GM23338 (cell line): ENCODE measurements around the gene VPS54. TPM values are rescaled to one million over a fixed set of nuclear protein-coding genes. Genes with fewer than 3 reads are reported as not detected.

ENCODE experiments used
- ATAC-seq: fragments of 200-7000 bp; cut with Tn5 transposase; 3 replicates; pipeline ENCODE4 v1.9.1; 2020
- DNase-seq: peaks from one replicate; pipeline ENCODE4 v3.0.0-alpha.2; 2015; ENCODE audit warnings: low spot score
- H2AFZ ChIP-seq: fragments of 200-600 bp; sonication (generic); 2 replicates; pipeline ENCODE4 v1.8.0; 2016; ENCODE audit warnings: antibody characterized with exemption, mild to moderate bottlenecking, moderate library complexity
- H3F3A ChIP-seq: fragments of 200-600 bp; sonication (generic); replicated peaks from 2 replicates; pipeline ENCODE4 v1.8.0; 2017; ENCODE audit warnings: antibody characterized with exemption, mixed run types, low read depth
- H3K27ac ChIP-seq: fragments of 200-600 bp; sonication (generic); 2 replicates; pipeline ENCODE4 v1.6.1; 2016; ENCODE audit warnings: low read depth
- H3K27me3 ChIP-seq: fragments of 200-600 bp; sonication (generic); 2 replicates; pipeline ENCODE4 v1.8.0; 2016; ENCODE audit warnings: mild to moderate bottlenecking, mixed run types, moderate library complexity; ENCODE audit not compliant: insufficient read depth
- H3K36me3 ChIP-seq: fragments of 200-600 bp; sonication (generic); 2 replicates; pipeline ENCODE4 v1.8.0; 2016; ENCODE audit warnings: mild to moderate bottlenecking; ENCODE audit not compliant: insufficient read depth
- H3K4me1 ChIP-seq: fragments of 200-600 bp; sonication (generic); 2 replicates; pipeline ENCODE4 v1.8.0; 2016; ENCODE audit warnings: mild to moderate bottlenecking, moderate library complexity; ENCODE audit not compliant: insufficient read depth
- H3K4me2 ChIP-seq: fragments of 200-600 bp; sonication (generic); 2 replicates; pipeline ENCODE4 v1.7.1; 2017; ENCODE audit warnings: mixed run types
- H3K4me3 ChIP-seq: fragments of 200-600 bp; sonication (generic); 2 replicates; pipeline ENCODE4 v1.6.1; 2016; ENCODE audit warnings: mixed run types
- H3K79me2 ChIP-seq: fragments of 200-600 bp; sonication (generic); replicated peaks from 2 replicates; pipeline ENCODE4 v1.8.0; 2017; ENCODE audit warnings: mild to moderate bottlenecking; ENCODE audit not compliant: insufficient read depth
- H3K9me2 ChIP-seq: fragments of 200-600 bp; sonication (generic); 2 replicates; pipeline ENCODE4 v1.8.0; 2017; ENCODE audit not compliant: insufficient read depth
- H4K20me1 ChIP-seq: fragments of 200-600 bp; sonication (generic); replicated peaks from 2 replicates; pipeline ENCODE4 v1.8.0; 2017; ENCODE audit warnings: mild to moderate bottlenecking; ENCODE audit not compliant: insufficient read depth
- H3K27ac Mint-ChIP-seq: 2 replicates; pipeline ENCODE4 v1.8.0; 2020; ENCODE audit warnings: inconsistent platforms, mild to moderate bottlenecking, moderate library complexity, mixed read lengths
- H3K27me3 Mint-ChIP-seq: 3 replicates; pipeline ENCODE4 v1.8.0; 2022; ENCODE audit warnings: low read depth, mild to moderate bottlenecking, moderate library complexity, mixed read lengths, inconsistent platforms; ENCODE audit not compliant: insufficient read depth, poor library complexity
- H3K36me3 Mint-ChIP-seq: 3 replicates; pipeline ENCODE4 v1.8.0; 2021; ENCODE audit warnings: low read depth, mild to moderate bottlenecking, inconsistent platforms, moderate library complexity, mixed read lengths
- H3K4me1 Mint-ChIP-seq: 3 replicates; pipeline ENCODE4 v1.8.0; 2020; ENCODE audit warnings: mild to moderate bottlenecking, inconsistent platforms, mixed read lengths
- H3K4me3 Mint-ChIP-seq: 3 replicates; pipeline ENCODE4 v1.8.0; 2021; ENCODE audit warnings: moderate library complexity, mild to moderate bottlenecking, inconsistent platforms, mixed read lengths
- H3K9me3 Mint-ChIP-seq: 3 replicates; pipeline ENCODE4 v1.8.0; 2020; ENCODE audit warnings: moderate library complexity, mild to moderate bottlenecking, inconsistent platforms, mixed read lengths
- CREB1 ChIP-seq: fragments of 250-450 bp; sonication (Bioruptor Pico); IDR thresholded peaks from 2 replicates; pipeline ENCODE4 v1.5.0; 2020; ENCODE audit warnings: low read depth, mild to moderate bottlenecking, moderate library complexity
- EZH2 ChIP-seq: fragments of 200-600 bp; sonication (generic); IDR thresholded peaks from one replicate; pipeline ENCODE4 v1.8.0; 2017; ENCODE audit warnings: antibody characterized with exemption, mild to moderate bottlenecking, low read depth; ENCODE audit not compliant: unreplicated experiment
- JUNB ChIP-seq: IDR thresholded peaks from one replicate; pipeline ENCODE4 v1.6.1; 2016; ENCODE audit warnings: antibody characterized with exemption; ENCODE audit not compliant: unreplicated experiment
- NANOG ChIP-seq: IDR thresholded peaks from 2 replicates; pipeline ENCODE4 v1.6.1; 2016; ENCODE audit warnings: antibody characterized with exemption, borderline replicate concordance
- POLR2AphosphoS5 ChIP-seq: IDR thresholded peaks from 2 replicates; pipeline ENCODE4 v1.6.1; 2016; ENCODE audit warnings: antibody characterized with exemption, low read depth
- ZNF114 ChIP-seq: fragments of 250-450 bp; sonication (Bioruptor Pico); IDR thresholded peaks from 2 replicates; pipeline ENCODE4 v1.5.0; 2020; ENCODE audit warnings: mild to moderate bottlenecking, moderate library complexity
- ZNF331 ChIP-seq: fragments of 250-450 bp; sonication (Bioruptor Pico); IDR thresholded peaks from 2 replicates; pipeline ENCODE4 v1.5.0; 2020; ENCODE audit warnings: low read depth, mild to moderate bottlenecking, moderate library complexity
- polyA plus RNA-seq: library from polyadenylated mRNA; unstranded; fragments of >200 nt; fragmentation: Nextera tagmentation; extraction: Ambion mirVana; gene quantifications from 2 replicates; pipeline ENCODE4 v1.2.1, GENCODE V29; 2016
- total RNA-seq: library from RNA; depleted of rRNA; stranded (reverse); fragments of >200 nt; shearing (Covaris generic); gene quantifications from 2 replicates; pipeline ENCODE4 v1.2.3, GENCODE V29; 2014
- TF ChIP-seq, protein P1 (sequence below): IDR thresholded peaks from one replicate; pipeline ENCODE4 v1.6.1; 2018; ENCODE audit warnings: antibody characterized with exemption; ENCODE audit not compliant: unreplicated experiment
- TF ChIP-seq, protein P2 (sequence below): IDR thresholded peaks from 2 replicates; pipeline ENCODE4 v1.6.1; 2016; ENCODE audit warnings: antibody characterized with exemption
- TF ChIP-seq, protein P3 (sequence below), 2 experiments: fragments of 200-600 bp in 1 of 2; sonication (generic) in 1 of 2; conservative IDR thresholded peaks; 2 replicates each; pipeline versions ENCODE4 v1.5.1 to v1.6.1; 2016 to 2017; ENCODE audit warnings: antibody characterized with exemption in 2 of 2, low read depth in 2 of 2, mild to moderate bottlenecking in 2 of 2, moderate library complexity in 1 of 2

VPS54 gene
- total and polyA plus RNA-seq, 2 experiments from 2014 or later = 6.6 to 17.0 TPM

DNA sequence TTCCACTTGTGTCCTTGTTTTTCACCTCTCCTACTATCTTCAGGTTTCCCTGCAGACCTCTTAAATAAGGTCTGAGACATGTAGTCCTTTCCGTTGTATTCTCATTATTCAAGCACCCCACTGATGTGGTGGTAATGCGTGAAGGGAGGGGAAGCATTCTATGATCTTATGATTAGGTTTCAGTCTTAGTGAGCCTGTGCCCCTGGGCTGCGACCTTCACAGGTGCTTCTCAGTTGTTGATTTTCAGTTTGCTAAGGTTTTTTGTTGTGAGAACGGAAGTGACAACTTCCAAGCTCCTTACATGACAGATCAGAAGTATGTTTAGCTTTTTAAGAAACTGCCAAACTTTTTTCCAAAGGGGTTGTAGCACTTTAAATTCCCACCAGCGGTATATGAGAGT lies 41.3 kb downstream of the VPS54 start (continued):
- TF ChIP-seq, protein P1, sequence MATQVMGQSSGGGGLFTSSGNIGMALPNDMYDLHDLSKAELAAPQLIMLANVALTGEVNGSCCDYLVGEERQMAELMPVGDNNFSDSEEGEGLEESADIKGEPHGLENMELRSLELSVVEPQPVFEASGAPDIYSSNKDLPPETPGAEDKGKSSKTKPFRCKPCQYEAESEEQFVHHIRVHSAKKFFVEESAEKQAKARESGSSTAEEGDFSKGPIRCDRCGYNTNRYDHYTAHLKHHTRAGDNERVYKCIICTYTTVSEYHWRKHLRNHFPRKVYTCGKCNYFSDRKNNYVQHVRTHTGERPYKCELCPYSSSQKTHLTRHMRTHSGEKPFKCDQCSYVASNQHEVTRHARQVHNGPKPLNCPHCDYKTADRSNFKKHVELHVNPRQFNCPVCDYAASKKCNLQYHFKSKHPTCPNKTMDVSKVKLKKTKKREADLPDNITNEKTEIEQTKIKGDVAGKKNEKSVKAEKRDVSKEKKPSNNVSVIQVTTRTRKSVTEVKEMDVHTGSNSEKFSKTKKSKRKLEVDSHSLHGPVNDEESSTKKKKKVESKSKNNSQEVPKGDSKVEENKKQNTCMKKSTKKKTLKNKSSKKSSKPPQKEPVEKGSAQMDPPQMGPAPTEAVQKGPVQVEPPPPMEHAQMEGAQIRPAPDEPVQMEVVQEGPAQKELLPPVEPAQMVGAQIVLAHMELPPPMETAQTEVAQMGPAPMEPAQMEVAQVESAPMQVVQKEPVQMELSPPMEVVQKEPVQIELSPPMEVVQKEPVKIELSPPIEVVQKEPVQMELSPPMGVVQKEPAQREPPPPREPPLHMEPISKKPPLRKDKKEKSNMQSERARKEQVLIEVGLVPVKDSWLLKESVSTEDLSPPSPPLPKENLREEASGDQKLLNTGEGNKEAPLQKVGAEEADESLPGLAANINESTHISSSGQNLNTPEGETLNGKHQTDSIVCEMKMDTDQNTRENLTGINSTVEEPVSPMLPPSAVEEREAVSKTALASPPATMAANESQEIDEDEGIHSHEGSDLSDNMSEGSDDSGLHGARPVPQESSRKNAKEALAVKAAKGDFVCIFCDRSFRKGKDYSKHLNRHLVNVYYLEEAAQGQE = no peak
- TF ChIP-seq POLR2AphosphoS5 (no peak), NANOG (no peak), ZNF331 (CRISPR knock-in tag) (no peak)

DNA sequence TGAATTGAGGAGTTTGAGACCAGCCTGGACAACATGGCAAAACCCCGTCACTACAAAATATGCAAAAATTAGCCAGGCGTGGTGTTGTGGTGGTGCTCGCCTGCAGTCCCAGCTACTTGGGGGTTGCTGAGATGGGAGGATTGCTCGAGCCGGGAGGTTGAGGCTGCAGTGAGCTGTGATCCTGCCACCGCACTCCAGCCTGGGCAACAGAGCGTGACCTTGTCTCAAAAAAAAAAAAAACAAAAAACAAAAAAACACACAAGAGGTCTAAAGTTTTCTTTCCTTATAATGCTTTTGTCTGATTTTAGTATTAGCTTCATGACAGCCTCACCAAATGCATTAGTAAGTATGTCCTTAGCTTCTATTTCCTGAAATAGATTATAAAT lies 43.1 kb downstream of the VPS54 start:
- Mint-ChIP-seq H3K4me1 (no peaks in the 10 kb centered on the region), H3K36me3 (peaks cover 20% of the 10 kb centered on the region; the same call in 2 of the 3 replicates)
- TF ChIP-seq, protein P2, sequence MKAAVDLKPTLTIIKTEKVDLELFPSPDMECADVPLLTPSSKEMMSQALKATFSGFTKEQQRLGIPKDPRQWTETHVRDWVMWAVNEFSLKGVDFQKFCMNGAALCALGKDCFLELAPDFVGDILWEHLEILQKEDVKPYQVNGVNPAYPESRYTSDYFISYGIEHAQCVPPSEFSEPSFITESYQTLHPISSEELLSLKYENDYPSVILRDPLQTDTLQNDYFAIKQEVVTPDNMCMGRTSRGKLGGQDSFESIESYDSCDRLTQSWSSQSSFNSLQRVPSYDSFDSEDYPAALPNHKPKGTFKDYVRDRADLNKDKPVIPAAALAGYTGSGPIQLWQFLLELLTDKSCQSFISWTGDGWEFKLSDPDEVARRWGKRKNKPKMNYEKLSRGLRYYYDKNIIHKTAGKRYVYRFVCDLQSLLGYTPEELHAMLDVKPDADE = no peak
- TF ChIP-seq JUNB (no peak), EZH2 (no peak), POLR2AphosphoS5 (no peak), ZNF114 (CRISPR knock-in tag) (no peak), CREB1 (CRISPR knock-in tag) (no peak)
- TF ChIP-seq, protein P1 = no peak
- TF ChIP-seq, protein P3, sequence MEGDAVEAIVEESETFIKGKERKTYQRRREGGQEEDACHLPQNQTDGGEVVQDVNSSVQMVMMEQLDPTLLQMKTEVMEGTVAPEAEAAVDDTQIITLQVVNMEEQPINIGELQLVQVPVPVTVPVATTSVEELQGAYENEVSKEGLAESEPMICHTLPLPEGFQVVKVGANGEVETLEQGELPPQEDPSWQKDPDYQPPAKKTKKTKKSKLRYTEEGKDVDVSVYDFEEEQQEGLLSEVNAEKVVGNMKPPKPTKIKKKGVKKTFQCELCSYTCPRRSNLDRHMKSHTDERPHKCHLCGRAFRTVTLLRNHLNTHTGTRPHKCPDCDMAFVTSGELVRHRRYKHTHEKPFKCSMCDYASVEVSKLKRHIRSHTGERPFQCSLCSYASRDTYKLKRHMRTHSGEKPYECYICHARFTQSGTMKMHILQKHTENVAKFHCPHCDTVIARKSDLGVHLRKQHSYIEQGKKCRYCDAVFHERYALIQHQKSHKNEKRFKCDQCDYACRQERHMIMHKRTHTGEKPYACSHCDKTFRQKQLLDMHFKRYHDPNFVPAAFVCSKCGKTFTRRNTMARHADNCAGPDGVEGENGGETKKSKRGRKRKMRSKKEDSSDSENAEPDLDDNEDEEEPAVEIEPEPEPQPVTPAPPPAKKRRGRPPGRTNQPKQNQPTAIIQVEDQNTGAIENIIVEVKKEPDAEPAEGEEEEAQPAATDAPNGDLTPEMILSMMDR (conservative IDR thresholded peaks at IDR 0.05; ENCODE audit: low read depth in 2 of 2) = no peak

More for the DNA sequence above, 43.1 kb downstream of the VPS54 start:
- Mint-ChIP-seq H3K27ac (no peak overlapping the region), H3K9me3 (no peaks in the 10 kb centered on the region), H3K27me3 (peaks cover 2% of the 10 kb centered on the region), H3K4me3 (no peak overlapping the region)
- Histone ChIP-seq H3K9me2 (peaks cover 2% of the 10 kb centered on the region; the same call in 1 of the 2 replicates), H3K4me2 (no peak overlapping the region), H3K4me3 (no peak overlapping the region), H3K79me2 (no peaks in the 10 kb centered on the region), H2AFZ (no peak overlapping the region), H3F3A (no peaks in the 10 kb centered on the region), H4K20me1 (no peaks in the 10 kb centered on the region), H3K36me3 (no peaks in the 10 kb centered on the region), H3K27ac (no peak overlapping the region), H3K27me3 (no peaks in the 10 kb centered on the region), H3K4me1 (no peaks in the 10 kb centered on the region)
- DNase-seq = no peak
- no peak for ATAC-seq
